H1 (cell line): ENCODE results near the gene TPRN. TPM values are rescaled to one million over a fixed set of nuclear protein-coding genes. Genes with fewer than 3 reads are reported as not detected.

Source experiments
- CTCF ChIA-PET: fragments of 300-600 bp; sonication (Branson Sonifier 250); formaldehyde crosslinking; loops from one replicate; lab custom pipeline; 2021; ENCODE audit not compliant: partially characterized antibody; lab: Charles Lee
- POLR2A ChIA-PET: fragments of 300-600 bp; sonication (Branson Sonifier 250); formaldehyde crosslinking; loops from one replicate; lab custom pipeline; 2021; ENCODE audit warnings: inconsistent platforms; ENCODE audit not compliant: partially characterized antibody; lab: Charles Lee
- DNase-seq, 2 experiments: peaks; one replicate each; pipeline versions ENCODE4 v3.0.0 to v3.0.0-alpha.2; 2010 to 2022; ENCODE audit warnings: low spot score in 2 of 2, low read depth in 1 of 2, mixed read lengths in 1 of 2
- FAIRE-seq: peaks from 2 replicates; lab custom pipeline; 2011; peaks lifted over from hg19 to GRCh38; lab: Jason Lieb, UNC
- H2AFZ ChIP-seq: 2 replicates; pipeline ENCODE4 v1.8.1; 2012; ENCODE audit warnings: low read length, inconsistent platforms
- H2AK5ac ChIP-seq: 2 replicates; pipeline ENCODE4 v1.6.1; 2013; ENCODE audit warnings: low read depth, low read length
- H2BK120ac ChIP-seq: replicated peaks from 2 replicates; pipeline ENCODE3; 2013; ENCODE audit warnings: low read depth, low read length, inconsistent platforms
- H2BK12ac ChIP-seq: 2 replicates; pipeline ENCODE4 v1.6.1; 2013; ENCODE audit warnings: low read depth, low read length
- H2BK15ac ChIP-seq: 2 replicates; pipeline ENCODE4 v1.6.1; 2013; ENCODE audit warnings: low read length
- H2BK20ac ChIP-seq: 2 replicates; pipeline ENCODE4 v1.6.1; 2013; ENCODE audit warnings: low read length
- H2BK5ac ChIP-seq: 2 replicates; pipeline ENCODE4 v1.6.1; 2013; ENCODE audit warnings: low read depth, low read length
- H3K14ac ChIP-seq: 2 replicates; pipeline ENCODE4 v1.6.1; 2013; ENCODE audit warnings: inconsistent platforms; ENCODE audit not compliant: insufficient read length
- H3K18ac ChIP-seq: 2 replicates; pipeline ENCODE4 v1.6.1; 2013; ENCODE audit warnings: low read length; ENCODE audit errors: extremely low read depth
- H3K23ac ChIP-seq: 2 replicates; pipeline ENCODE4 v1.6.1; 2013; ENCODE audit warnings: inconsistent platforms; ENCODE audit not compliant: insufficient read length
- H3K23me2 ChIP-seq: 2 replicates; pipeline ENCODE4 v1.6.1; 2013; ENCODE audit warnings: low read depth, low read length
- H3K27ac ChIP-seq: 2 replicates; pipeline ENCODE4 v1.6.1; 2011; ENCODE audit warnings: low read depth, low read length, inconsistent platforms
- H3K27me3 ChIP-seq, 4 experiments: replicated peaks in 1 of 4; 1 replicate in 1 of 4; 2 replicates in 3 of 4; pipeline versions ENCODE4 v1.6.1 to v1.8.1; 2011 to 2013; ENCODE audit warnings: low read length in 3 of 4, mild to moderate bottlenecking in 3 of 4, inconsistent platforms in 2 of 4, mixed read lengths in 2 of 4, moderate library complexity in 1 of 4; ENCODE audit not compliant: control insufficient read depth in 3 of 4, insufficient read depth in 3 of 4; ENCODE audit errors: extremely low read depth in 1 of 4
- H3K36me3 ChIP-seq, 4 experiments: 2 replicates each; pipeline versions ENCODE4 v1.6.1 to v1.8.1; 2011 to 2013; ENCODE audit warnings: mild to moderate bottlenecking in 4 of 4, low read length in 3 of 4, moderate library complexity in 2 of 4, control low read depth in 1 of 4, inconsistent platforms in 1 of 4; ENCODE audit not compliant: insufficient read depth in 4 of 4, control insufficient read depth in 2 of 4
- H3K4ac ChIP-seq: replicated peaks from 2 replicates; pipeline ENCODE3; 2013; ENCODE audit warnings: low read length, low read depth, mixed read lengths, inconsistent platforms; ENCODE audit not compliant: insufficient read length
- H3K4me1 ChIP-seq, 4 experiments: replicated peaks in 1 of 4; 1 replicate in 1 of 4; 2 replicates in 3 of 4; pipeline versions ENCODE4 v1.6.1 to v1.8.1; 2011 to 2013; ENCODE audit warnings: low read length in 3 of 4, inconsistent platforms in 2 of 4, mixed read lengths in 1 of 4; ENCODE audit not compliant: insufficient read depth in 4 of 4, control insufficient read depth in 3 of 4
- H3K4me2 ChIP-seq, 2 experiments: 2 replicates each; pipeline versions ENCODE4 v1.6.1 to v1.8.1; 2011 to 2013; ENCODE audit warnings: low read depth in 2 of 2, low read length in 2 of 2, control low read depth in 1 of 2, inconsistent platforms in 1 of 2, mild to moderate bottlenecking in 1 of 2; ENCODE audit not compliant: insufficient read depth in 1 of 2
- H3K4me3 ChIP-seq, 4 experiments: fragments of 200-600, 300-600 bp in 1 of 4; sonication (generic), shearing (Covaris generic), sonication (Bioruptor Twin) in 1 of 4; 2 replicates each; pipeline versions ENCODE4 v1.5.1 to v1.8.1; 2011 to 2016; ENCODE audit warnings: low read length in 4 of 4, low read depth in 3 of 4, control low read depth in 2 of 4, inconsistent platforms in 2 of 4, mild to moderate bottlenecking in 2 of 4, mixed read lengths in 1 of 4, moderate library complexity in 1 of 4; ENCODE audit not compliant: insufficient read depth in 2 of 4; ENCODE audit errors: extremely low read depth in 1 of 4
- H3K56ac ChIP-seq: replicated peaks from 2 replicates; pipeline ENCODE3; 2013; ENCODE audit warnings: low read depth, mild to moderate bottlenecking, mixed read lengths, low read length, inconsistent platforms; ENCODE audit not compliant: insufficient read length
- H3K79me1 ChIP-seq: 2 replicates; pipeline ENCODE4 v1.6.1; 2013; ENCODE audit warnings: low read depth, low read length, control low read depth
- H3K79me2 ChIP-seq, 2 experiments: 2 replicates each; pipeline versions ENCODE4 v1.6.1 to v1.8.1; 2012 to 2013; ENCODE audit warnings: low read length in 2 of 2, mild to moderate bottlenecking in 2 of 2, inconsistent platforms in 1 of 2; ENCODE audit not compliant: insufficient read depth in 2 of 2, control insufficient read depth in 1 of 2
- H3K9ac ChIP-seq, 4 experiments: replicated peaks in 1 of 4; 1 replicate in 1 of 4; 2 replicates in 3 of 4; pipeline versions ENCODE4 v1.6.1 to v1.8.1; 2011 to 2013; ENCODE audit warnings: low read depth in 3 of 4, low read length in 3 of 4, control low read depth in 2 of 4, mild to moderate bottlenecking in 2 of 4, moderate library complexity in 2 of 4, inconsistent platforms in 1 of 4; ENCODE audit errors: extremely low read depth in 1 of 4
- H3K9me3 ChIP-seq, 2 experiments: 2 replicates each; pipeline versions ENCODE4 v1.6.1 to v1.8.1; 2012 to 2013; ENCODE audit warnings: mild to moderate bottlenecking in 2 of 2, moderate library complexity in 2 of 2, control low read depth in 1 of 2, inconsistent platforms in 1 of 2, low read depth in 1 of 2, low read length in 1 of 2, mixed read lengths in 1 of 2; ENCODE audit not compliant: insufficient read depth in 2 of 2
- H4K20me1 ChIP-seq, 2 experiments: replicated peaks in 1 of 2; 2 replicates each; pipeline versions ENCODE3 to v1.8.1; 2011 to 2013; ENCODE audit warnings: inconsistent platforms in 2 of 2, low read length in 2 of 2, mild to moderate bottlenecking in 1 of 2; ENCODE audit not compliant: insufficient read depth in 2 of 2, control insufficient read depth in 1 of 2
- H4K5ac ChIP-seq: 2 replicates; pipeline ENCODE4 v1.6.1; 2013; ENCODE audit warnings: low read length, low read depth, mixed read lengths, inconsistent platforms; ENCODE audit not compliant: insufficient read length
- H4K8ac ChIP-seq: 2 replicates; pipeline ENCODE4 v1.8.0; 2013; ENCODE audit warnings: mild to moderate bottlenecking, moderate library complexity, low read length, inconsistent platforms; ENCODE audit not compliant: insufficient read depth; ENCODE audit errors: extremely low read depth
- H4K91ac ChIP-seq: replicated peaks from 2 replicates; pipeline ENCODE3; 2013; ENCODE audit warnings: low read length, mixed read lengths, inconsistent platforms; ENCODE audit not compliant: insufficient read length
- ASH2L ChIP-seq: fragments of 200-600, 300-600 bp; sonication (generic); IDR thresholded peaks from one replicate; pipeline ENCODE4 v1.7.1; 2017; ENCODE audit warnings: low read length
- ATF3 ChIP-seq: IDR thresholded peaks from 2 replicates; pipeline ENCODE4 v1.6.1; 2011; ENCODE audit warnings: low read depth, mild to moderate bottlenecking, low read length; ENCODE audit not compliant: insufficient read depth
- CBX8 ChIP-seq: fragments of 300-800, 300-1000 bp; sonication (generic); IDR thresholded peaks from 2 replicates; pipeline ENCODE4 v1.7.1; 2016; ENCODE audit warnings: low read depth, low read length, borderline replicate concordance
- CREB1 ChIP-seq: IDR thresholded peaks from 2 replicates; pipeline ENCODE4 v1.6.1; 2012; ENCODE audit warnings: inconsistent platforms
- CTBP2 ChIP-seq: IDR thresholded peaks from 2 replicates; pipeline ENCODE4 v1.7.0; 2011; ENCODE audit warnings: borderline replicate concordance, mild to moderate bottlenecking, moderate library complexity, mixed read lengths, low read length; ENCODE audit not compliant: insufficient read depth, insufficient read length
- MAFK ChIP-seq: IDR thresholded peaks from 2 replicates; pipeline ENCODE4 v1.6.1; 2012; ENCODE audit warnings: low read depth, mild to moderate bottlenecking, improper control_type of control experiment, low read length
- NRF1 ChIP-seq: IDR thresholded peaks from 2 replicates; pipeline ENCODE4 v1.6.1; 2011; ENCODE audit warnings: mild to moderate bottlenecking, low read depth, low read length, improper control_type of control experiment
- POLR2AphosphoS5 ChIP-seq: IDR thresholded peaks from 2 replicates; pipeline ENCODE4 v1.6.1; 2011; ENCODE audit warnings: low read depth, low read length
- SAP30 ChIP-seq: fragments of 300-600 bp; sonication (generic); IDR thresholded peaks from 2 replicates; pipeline ENCODE4 v1.7.1; 2012; ENCODE audit warnings: low read length, moderate library complexity, mild to moderate bottlenecking, inconsistent platforms; ENCODE audit not compliant: insufficient read depth, insufficient replicate concordance
- SP1 ChIP-seq: IDR thresholded peaks from 2 replicates; pipeline ENCODE4 v1.6.1; 2011; ENCODE audit warnings: low read depth, low read length
- YY1 ChIP-seq: IDR thresholded peaks from 2 replicates; pipeline ENCODE4 v1.6.1; 2011; ENCODE audit warnings: low read depth, mild to moderate bottlenecking, low read length
- WGBS, 2 experiments: shearing (Covaris generic) in 1 of 2; methylation state at CpG; one replicate each; pipeline versions ENCODE4 v1.1.6 to v1.1.7; 2013 to 2015; ENCODE audit warnings: low lambda C conversion rate in 2 of 2, mixed read lengths in 2 of 2, inconsistent platforms in 1 of 2, low coverage in 1 of 2, missing lambda C conversion rate in 1 of 2; ENCODE audit not compliant: insufficient replicate concordance in 2 of 2, insufficient coverage in 1 of 2, insufficient read length in 1 of 2; ENCODE audit errors: extremely low coverage in 1 of 2, missing lambda C conversion rate in 1 of 2; 5-methylcytosine and 5-hydroxymethylcytosine counted together
- polyA plus RNA-seq, 7 experiments: library from polyadenylated mRNA; depleted of rRNA in 3 of 7; stranded (reverse) in 5 of 7; unstranded in 2 of 7; fragments of >200 nt in 5 of 7; fragments of 200-250 nt in 2 of 7; gene quantifications; 1 replicate in 5 of 7; 2 replicates in 1 of 7; 4 replicates in 1 of 7; pipeline versions ENCODE4 v1.2.1 to v1.2.3, GENCODE V29; 2011 to 2013; ENCODE audit warnings: missing spikeins in 2 of 7, mixed read lengths in 2 of 7
- total RNA-seq: library from RNA; stranded (reverse); fragmentation: NEBNext Ultra II Directional; extraction: Animal tissue kit (Norgen Biotek cat#: 25700); gene quantifications from 2 replicates; pipeline ENCODE4 v1.2.1, GENCODE V29; 2021

The TPRN gene
- total and polyA plus RNA-seq, 2 of the 8 experiments (the other 6 are each of a cell fraction or from before 2014, with no cell fraction given), result 9.7 to 23.2 TPM

DNA sequence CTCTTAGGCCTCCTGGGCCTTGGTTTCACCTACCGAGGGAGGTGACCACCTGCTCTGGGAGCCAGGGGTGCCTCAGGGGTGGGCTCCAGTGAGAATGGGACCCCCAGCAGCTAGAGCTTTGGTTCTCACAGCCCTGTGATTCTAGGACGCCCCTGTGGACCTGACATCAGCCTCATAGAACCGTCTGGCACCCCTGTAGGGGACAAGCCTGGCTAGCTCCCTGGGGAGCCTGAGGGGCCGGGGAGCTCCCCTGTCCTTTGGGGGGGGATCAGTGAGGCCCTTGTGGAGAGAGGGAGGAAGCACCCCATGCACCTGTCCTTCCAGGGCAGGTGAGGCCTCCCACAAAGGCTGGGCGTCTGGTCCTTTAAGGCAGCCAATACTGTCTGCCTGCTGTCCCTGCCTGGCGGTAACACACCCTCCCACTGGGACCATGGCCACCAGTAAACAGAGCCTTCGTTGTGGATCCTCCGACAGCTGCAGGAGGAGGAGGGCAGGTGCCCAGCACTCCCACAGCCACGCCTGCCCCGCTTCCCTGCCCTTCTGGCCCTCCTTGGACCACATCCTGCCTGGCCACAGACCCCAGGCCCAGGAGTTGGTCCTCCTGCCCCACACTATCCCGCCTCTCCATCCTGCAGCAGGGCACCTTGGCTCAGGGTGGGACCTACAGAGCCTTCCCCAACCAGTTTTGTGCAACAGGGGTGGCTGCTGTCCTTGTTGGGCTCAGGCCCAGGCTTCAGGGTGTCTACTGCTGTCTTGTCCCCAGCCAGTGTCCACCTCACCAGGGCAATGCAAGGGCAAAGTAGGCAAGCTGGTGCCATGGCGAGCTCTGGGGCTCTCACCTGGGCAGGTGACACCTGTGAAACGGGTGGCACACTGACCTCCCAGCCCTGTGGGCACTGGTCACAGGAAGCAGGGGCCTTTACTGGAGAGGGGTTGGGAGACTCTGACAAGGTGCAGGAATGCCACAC, 37.5 kb upstream of the TPRN start:
- H2AK5ac ChIP-seq, result no peak overlapping the region
- H3K23ac ChIP-seq, result no peak overlapping the region
- H4K8ac ChIP-seq, result no peak overlapping the region
- no peaks in the 10 kb centered on the region for H3K9me3 ChIP-seq
- H2BK20ac ChIP-seq, result no peak overlapping the region
- H3K36me3 ChIP-seq, result peaks cover 4 to 13% (median 9%) of the 10 kb centered on the region in 4 experiments; a peak in 7 of 8 replicates
- WGBS, 2 experiments, result 84% methylated on average over 13 of the region's 13 CpGs; no CpG with 5 or more reads in 1 of the 2 experiments
- H3K23me2 ChIP-seq, result peaks cover 5% of the 10 kb centered on the region; the same call in 1 of the 2 replicates
- ChIA-PET POLR2A (interaction anchor here (1.2 to 69.9 kb wide), 4 partner anchors 3 to 50 kb away, joined by 3 to 1462 read pairs (median 733); partner anchors contain the start of genes CYSRT1, NDOR1, NELFB and RNF208), CTCF (interaction anchor here (0.8 to 20.2 kb wide), 26 partner anchors 8 to 209 kb away, joined by 3 to 204 read pairs (median 6); partner anchors contain the start of genes ANAPC2, CYSRT1, LRRC26 and RNF208)
- peaks cover 5% of the 10 kb centered on the region; the same call in 1 of the 2 replicates for H3K79me1 ChIP-seq
- H2BK120ac ChIP-seq, result no peak overlapping the region
- no peak overlapping the region for H3K14ac ChIP-seq
- DNase-seq (no peak), FAIRE-seq (no peak)
- H2BK15ac ChIP-seq, result no peak overlapping the region; the same call in 1 of the 2 replicates
- peaks cover 15 to 18% of the 10 kb centered on the region in 2 experiments for H4K20me1 ChIP-seq
- H3K18ac ChIP-seq, result no peak overlapping the region
- no peak overlapping the region for H3K27ac ChIP-seq
- no peak overlapping the region for H4K5ac ChIP-seq
- no peak overlapping the region for H3K9ac ChIP-seq
- H3K56ac ChIP-seq, result no peak overlapping the region
- H3K4ac ChIP-seq, result no peak overlapping the region
- no peak overlapping the region for H2BK12ac ChIP-seq
- H3K4me1 ChIP-seq, result peaks cover 0 to 14% (median 11%) of the 10 kb centered on the region in 4 experiments; a peak in 6 of 7 replicates
- no peak overlapping the region for H2AFZ ChIP-seq
- H3K4me3 ChIP-seq, result no peak overlapping the region
- H3K27me3 ChIP-seq, result no peaks in the 10 kb centered on the region
- peaks cover 0 to 20% of the 10 kb centered on the region in 2 experiments; a peak in 2 of 4 replicates for H3K79me2 ChIP-seq
- no peak overlapping the region for H3K4me2 ChIP-seq
- peak overlapping the region; percentile 30 for H4K91ac ChIP-seq
- no peak overlapping the region for H2BK5ac ChIP-seq
- TF ChIP-seq POLR2AphosphoS5 (no peak), NRF1 (no peak), YY1 (no peak), ASH2L (no peak), CBX8 (no peak), ATF3 (no peak), CTBP2 (no peak), SP1 (no peak), MAFK (no peak), SAP30 (no peak), CREB1 (no peak)
